Thyroid gland (tissue), 4 donors: Measurements from ENCODE around the gene CHST4. TPM values are rescaled to one million over a fixed set of nuclear protein-coding genes. Genes with fewer than 3 reads are reported as not detected.
"Not testable (repeated sequence)": the region's sequence is repeated elsewhere in the genome, so short reads cannot be mapped to it uniquely, and the experiment has no call there.

Experiments used
- DNase-seq, 2 donors: peaks; one replicate each; pipeline ENCODE4 v3.0.0-alpha.2; 2019
- H3K27ac ChIP-seq, 3 donors: fragments of 200-600 bp; sonication (generic); 1 replicate in 2 of 3; 2 replicates in 1 of 3; pipeline ENCODE4 v1.5.1; 2016 to 2019; ENCODE audit warnings: mild to moderate bottlenecking in 1 of 3, moderate library complexity in 1 of 3
- H3K27me3 ChIP-seq: fragments of 200-600 bp; sonication (generic); one replicate; pipeline ENCODE4 v1.5.1; 2019
- H3K36me3 ChIP-seq, 2 donors: fragments of 200-600 bp; sonication (generic); one replicate each; pipeline ENCODE4 v1.5.1; 2016 to 2019
- H3K4me1 ChIP-seq, 2 donors: fragments of 200-600 bp; sonication (generic); one replicate each; pipeline ENCODE4 v1.5.1; 2017 to 2019
- H3K4me3 ChIP-seq, 3 donors: fragments of 200-600 bp; sonication (generic); replicated peaks in 1 of 3; 1 replicate in 2 of 3; 2 replicates in 1 of 3; pipeline ENCODE4 v1.5.1; 2016; ENCODE audit warnings: mild to moderate bottlenecking in 1 of 3
- H3K9me3 ChIP-seq: fragments of 200-600 bp; sonication (generic); one replicate; pipeline ENCODE4 v1.5.1; 2017
- POLR2A ChIP-seq, 2 donors: fragments of 450-650 bp; IDR thresholded peaks; one replicate each; pipeline ENCODE4 v1.6.1; 2017; ENCODE audit warnings: antibody characterized with exemption in 2 of 2, mild to moderate bottlenecking in 2 of 2, moderate library complexity in 1 of 2
- WGBS, 2 donors: methylation state at CpG; one replicate each; pipeline ENCODE4 v1.1.5; 2017; 5-methylcytosine and 5-hydroxymethylcytosine counted together
- intact Hi-C: fragments of 100-400 bp; cut with DNase I; formaldehyde crosslinking; loops from one replicate; pipeline ENCODE4 v1.15.1; 2023
- total RNA-seq, 4 donors: library from RNA; depleted of rRNA; stranded (reverse); fragments of >200 nt; gene quantifications; one replicate each; pipeline ENCODE4 v1.2.3, GENCODE V29; 2016
- TF ChIP-seq, protein P1 (sequence below), 6 experiments: fragments of 200-600 bp in 3 of 6; fragments of 450-650 bp in 3 of 6; sonication (generic) in 3 of 6; IDR thresholded peaks; one replicate each; pipeline ENCODE4 v1.5.1; 2016 to 2019; ENCODE audit warnings: antibody characterized with exemption in 6 of 6, mild to moderate bottlenecking in 2 of 6, inconsistent platforms in 1 of 6, moderate library complexity in 1 of 6

The CHST4 gene
- total RNA-seq, 4 donors from 2014 or later = not detected

- intact Hi-C loops = no loop called here
- Histone ChIP-seq H3K27me3 (no peaks in the 10 kb centered on the region), H3K4me1 (no peaks in the 10 kb centered on the region), H3K27ac (no peak overlapping the region), H3K9me3 (no peaks in the 10 kb centered on the region), H3K36me3 (no peaks in the 10 kb centered on the region), H3K4me3 (no peak overlapping the region)
- DNase-seq = no peak
- 54% methylated on average over 6 of the region's 6 CpGs for WGBS, 2 donors
- TF ChIP-seq, protein P1, sequence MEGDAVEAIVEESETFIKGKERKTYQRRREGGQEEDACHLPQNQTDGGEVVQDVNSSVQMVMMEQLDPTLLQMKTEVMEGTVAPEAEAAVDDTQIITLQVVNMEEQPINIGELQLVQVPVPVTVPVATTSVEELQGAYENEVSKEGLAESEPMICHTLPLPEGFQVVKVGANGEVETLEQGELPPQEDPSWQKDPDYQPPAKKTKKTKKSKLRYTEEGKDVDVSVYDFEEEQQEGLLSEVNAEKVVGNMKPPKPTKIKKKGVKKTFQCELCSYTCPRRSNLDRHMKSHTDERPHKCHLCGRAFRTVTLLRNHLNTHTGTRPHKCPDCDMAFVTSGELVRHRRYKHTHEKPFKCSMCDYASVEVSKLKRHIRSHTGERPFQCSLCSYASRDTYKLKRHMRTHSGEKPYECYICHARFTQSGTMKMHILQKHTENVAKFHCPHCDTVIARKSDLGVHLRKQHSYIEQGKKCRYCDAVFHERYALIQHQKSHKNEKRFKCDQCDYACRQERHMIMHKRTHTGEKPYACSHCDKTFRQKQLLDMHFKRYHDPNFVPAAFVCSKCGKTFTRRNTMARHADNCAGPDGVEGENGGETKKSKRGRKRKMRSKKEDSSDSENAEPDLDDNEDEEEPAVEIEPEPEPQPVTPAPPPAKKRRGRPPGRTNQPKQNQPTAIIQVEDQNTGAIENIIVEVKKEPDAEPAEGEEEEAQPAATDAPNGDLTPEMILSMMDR (IDR thresholded peaks at IDR 0.05) = no peak
- no peak for TF ChIP-seq POLR2A (IDR thresholded peaks at IDR 0.05)
Measured at GRCh38 chr16:71552698-71553503, 26.7 kb downstream of the CHST4 start.

- WGBS, 2 donors = 85 to 90% methylated on average over 1 of the region's 1 CpG
- Histone ChIP-seq H3K36me3 (no peaks in the 10 kb centered on the region), H3K9me3 (no peaks in the 10 kb centered on the region), H3K4me1 (no peaks in the 10 kb centered on the region), H3K27me3 (no peaks in the 10 kb centered on the region), H3K27ac (no peak overlapping the region), H3K4me3 (no peak overlapping the region)
- intact Hi-C loops = no loop called here
- DNase-seq = no peak
- TF ChIP-seq, protein P1 (IDR thresholded peaks at IDR 0.05) = no peak
- TF ChIP-seq POLR2A (IDR thresholded peaks at IDR 0.05) = no peak
Measured at GRCh38 chr16:71555230-71555891, 29.1 kb downstream of the CHST4 start.

DNA sequence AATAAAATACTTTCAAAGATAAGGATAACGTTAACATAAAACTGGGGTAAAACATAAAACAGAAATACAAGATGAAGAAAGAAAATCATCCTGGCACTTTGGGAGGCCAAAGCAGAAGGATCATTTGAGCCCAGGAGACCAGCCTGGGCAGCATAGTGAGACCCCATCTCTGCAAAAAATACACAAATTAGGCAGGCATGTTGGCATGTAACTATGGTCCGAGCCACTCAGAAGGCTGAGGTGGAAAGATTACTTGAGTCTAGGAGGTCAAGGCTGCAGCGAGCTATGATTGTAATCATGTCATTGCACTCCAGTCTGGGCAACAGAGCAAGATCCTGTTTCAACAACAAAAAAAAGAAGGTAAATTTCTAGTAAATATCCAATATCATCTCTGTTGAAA lies 31.1 kb downstream of the CHST4 start:
- intact Hi-C loops = no loop called here
- DNase-seq = no peak
- no peak for TF ChIP-seq POLR2A (IDR thresholded peaks at IDR 0.05)
- TF ChIP-seq, protein P1 (IDR thresholded peaks at IDR 0.05) = no peak
- no peaks in the 10 kb centered on the region for H3K4me1 ChIP-seq
- H3K4me3 ChIP-seq = no peak overlapping the region
- H3K27ac ChIP-seq = no peak overlapping the region
- H3K27me3 ChIP-seq = no peaks in the 10 kb centered on the region
- no peaks in the 10 kb centered on the region for H3K36me3 ChIP-seq
- no peaks in the 10 kb centered on the region for H3K9me3 ChIP-seq
- 92 to 95% methylated on average over 3 of the region's 3 CpGs for WGBS, 2 donors

GRCh38 chr16:71557954-71558582 lies 31.8 kb downstream of the CHST4 start:
- no peaks in the 10 kb centered on the region for H3K9me3 ChIP-seq
- intact Hi-C loops = no loop called here
- no peaks in the 10 kb centered on the region for H3K27me3 ChIP-seq
- no peak overlapping the region for H3K27ac ChIP-seq
- no peaks in the 10 kb centered on the region for H3K4me1 ChIP-seq
- H3K36me3 ChIP-seq = no peaks in the 10 kb centered on the region
- DNase-seq = no peak
- TF ChIP-seq, protein P1 (IDR thresholded peaks at IDR 0.05) = no peak
- TF ChIP-seq POLR2A (IDR thresholded peaks at IDR 0.05) = no peak
- H3K4me3 ChIP-seq = no peak overlapping the region
- WGBS, 2 donors = 68 to 73% methylated on average over 3 of the region's 3 CpGs

GRCh38 chr16:71559855-71560254 lies 33.6 kb downstream of the CHST4 start:
- no peak for DNase-seq
- peaks cover 0 to 5% of the 10 kb centered on the region in 2 donors for H3K4me1 ChIP-seq
- H3K36me3 ChIP-seq = no peaks in the 10 kb centered on the region
- H3K27me3 ChIP-seq = no peaks in the 10 kb centered on the region
- H3K9me3 ChIP-seq = no peaks in the 10 kb centered on the region
- TF ChIP-seq POLR2A (IDR thresholded peaks at IDR 0.05) = no peak
- TF ChIP-seq, protein P1 (IDR thresholded peaks at IDR 0.05) = no peak
- no peak overlapping the region for H3K4me3 ChIP-seq
- intact Hi-C loops = no loop called here
- H3K27ac ChIP-seq = no peak overlapping the region

DNA sequence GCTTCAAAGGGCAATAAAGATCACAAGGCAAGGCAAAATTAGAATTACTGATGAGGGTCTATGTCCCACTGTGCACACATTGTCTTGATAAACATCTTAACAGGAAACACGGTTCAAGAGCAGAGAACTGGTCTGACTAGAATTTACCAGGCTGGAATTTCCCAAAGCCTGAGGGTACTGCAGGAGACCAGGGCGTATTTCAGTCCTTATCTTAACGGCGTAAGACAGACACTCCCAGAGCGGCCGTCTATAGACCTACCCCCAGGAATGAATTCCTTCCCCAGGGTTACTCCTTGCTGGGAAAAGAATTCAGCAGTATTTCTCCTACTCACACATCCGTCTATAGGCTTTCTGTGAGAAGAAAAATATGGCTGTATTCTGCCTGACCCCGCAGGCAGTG lies 35.7 kb downstream of the CHST4 start:
- H3K27me3 ChIP-seq, intact Hi-C loops, H3K4me1 ChIP-seq, H3K9me3 ChIP-seq, H3K27ac ChIP-seq, H3K4me3 ChIP-seq, H3K36me3 ChIP-seq, DNase-seq: not testable (repeated sequence)
- 75 to 91% methylated on average over 7 to 8 of the region's 8 CpGs for WGBS, 2 donors
